HG03558 (cell line): Measurements from ENCODE around the gene KCNK6.
"Not testable (repeated sequence)": the region's sequence is repeated elsewhere in the genome, so short reads cannot be mapped to it uniquely, and the experiment has no call there.

Experiments used
- ATAC-seq: cut with Tn5 transposase; IDR thresholded peaks from one replicate; pipeline ENCODE4 v1.9.1; 2021; ENCODE audit warnings: moderate number of reproducible peaks; ENCODE audit not compliant: unreplicated experiment; ENCODE audit errors: extremely low read depth

The KCNK6 gene

DNA sequence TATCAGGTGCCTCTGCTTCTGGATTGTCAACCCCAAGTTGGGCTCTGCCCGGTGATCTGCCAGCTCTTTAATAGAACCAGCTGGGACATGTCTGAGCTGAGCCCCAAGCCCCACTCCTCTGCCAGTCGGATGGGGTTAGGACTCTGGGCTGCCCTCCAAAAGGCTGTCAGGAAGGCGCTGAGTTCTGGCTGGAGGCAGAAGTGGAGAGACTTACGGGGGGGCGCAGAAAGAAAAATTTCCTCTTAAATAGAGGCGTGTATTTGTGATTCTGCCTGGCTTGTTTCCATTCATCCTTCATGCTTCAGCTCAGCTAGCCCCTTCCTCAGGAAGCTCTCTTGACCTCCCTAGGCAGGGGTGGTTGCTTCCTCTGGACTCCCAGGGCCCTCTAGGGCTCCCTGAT is 985 bp upstream of the KCNK6 start:
- ATAC-seq: no peak

DNA sequence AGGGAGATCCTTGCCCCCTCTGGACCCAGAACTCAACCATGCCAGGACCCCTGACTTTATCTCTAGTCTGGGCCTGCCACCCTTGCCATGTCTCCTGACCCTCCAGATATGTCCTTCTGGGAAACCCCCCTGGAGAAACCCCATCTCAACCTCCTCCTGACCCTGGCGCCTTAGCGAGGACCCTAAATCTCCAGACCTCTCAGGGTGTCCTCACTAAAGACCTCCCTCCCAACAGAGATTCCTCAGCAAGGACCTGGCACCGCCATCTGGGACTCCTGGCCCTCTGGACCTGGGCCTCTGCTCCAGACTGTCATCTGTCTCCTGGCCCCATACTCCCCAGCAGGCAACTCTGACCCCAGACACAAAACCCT is 1.3 kb downstream of the KCNK6 start:
- ATAC-seq: no peak

DNA sequence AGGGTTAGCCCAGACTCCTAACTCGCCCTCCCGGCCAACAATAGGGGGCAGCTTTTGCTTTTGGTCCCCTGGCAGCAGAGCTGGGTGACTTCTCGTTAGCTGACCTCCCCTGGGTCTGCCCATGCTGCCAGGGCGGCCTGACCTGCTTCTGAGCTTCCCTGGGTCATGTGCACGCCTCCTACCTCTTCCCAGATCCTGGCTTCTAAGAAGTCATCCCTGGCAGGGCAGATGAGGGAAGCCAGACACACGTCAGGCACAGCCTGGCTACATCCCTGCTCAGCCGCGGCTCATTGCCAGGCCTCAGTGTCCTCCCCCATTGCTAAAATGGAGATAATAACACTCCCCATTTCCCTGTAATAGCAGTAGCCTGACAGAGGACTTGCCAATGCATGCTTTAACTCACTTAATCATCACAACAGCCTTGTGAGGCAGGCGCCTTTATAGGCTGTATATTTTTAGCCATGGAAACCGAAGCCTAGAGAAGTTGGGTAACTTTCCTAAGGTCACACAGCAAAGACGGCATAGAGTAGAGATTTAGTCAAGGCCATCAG is 2.1 kb downstream of the KCNK6 start:
- ATAC-seq: no peak

DNA sequence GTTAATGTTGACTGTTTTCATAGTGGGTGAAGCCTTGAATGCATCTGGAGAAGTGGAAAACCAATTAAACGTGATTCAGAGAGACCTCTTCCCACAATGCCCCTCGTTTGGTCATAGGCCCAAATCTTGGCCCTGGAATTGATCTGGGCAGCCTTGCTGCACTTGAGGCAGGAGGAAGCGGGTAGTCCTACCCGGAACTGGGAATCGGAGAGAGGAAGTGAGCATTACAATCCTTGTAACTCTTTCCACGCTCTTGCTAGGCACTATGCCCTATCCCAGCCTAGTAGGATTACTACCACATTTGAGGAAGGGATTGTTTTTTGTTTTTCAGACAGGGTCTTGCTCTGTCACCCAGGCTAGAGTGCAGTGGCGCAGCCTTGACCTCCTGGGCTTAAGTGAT is 3.6 kb downstream of the KCNK6 start:
- no peak for ATAC-seq

DNA sequence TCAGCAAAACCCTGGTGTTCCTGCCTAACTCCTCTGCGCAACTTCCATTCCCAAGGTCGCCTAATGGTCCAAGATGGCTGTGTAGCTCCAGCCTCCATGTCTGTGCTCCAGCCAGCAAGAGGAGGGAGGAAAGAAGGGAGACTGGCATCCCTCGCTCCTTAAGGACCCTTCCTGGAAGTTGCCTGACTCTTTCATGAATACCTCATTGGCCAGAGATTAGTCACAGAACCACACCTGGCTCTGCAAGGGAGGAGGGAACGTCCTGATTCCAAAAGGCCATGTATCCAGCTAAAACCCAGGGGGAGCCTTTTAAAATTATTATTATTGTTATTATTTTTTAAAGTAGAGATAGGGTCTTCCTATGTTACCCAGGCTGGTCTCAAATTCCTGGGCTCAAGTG is 4.8 kb downstream of the KCNK6 start:
- no peak for ATAC-seq

DNA sequence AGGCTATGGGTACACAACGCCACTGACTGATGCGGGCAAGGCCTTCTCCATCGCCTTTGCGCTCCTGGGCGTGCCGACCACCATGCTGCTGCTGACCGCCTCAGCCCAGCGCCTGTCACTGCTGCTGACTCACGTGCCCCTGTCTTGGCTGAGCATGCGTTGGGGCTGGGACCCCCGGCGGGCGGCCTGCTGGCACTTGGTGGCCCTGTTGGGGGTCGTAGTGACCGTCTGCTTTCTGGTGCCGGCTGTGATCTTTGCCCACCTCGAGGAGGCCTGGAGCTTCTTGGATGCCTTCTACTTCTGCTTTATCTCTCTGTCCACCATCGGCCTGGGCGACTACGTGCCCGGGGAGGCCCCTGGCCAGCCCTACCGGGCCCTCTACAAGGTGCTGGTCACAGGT is 6.9 kb downstream of the KCNK6 start:
- no peak for ATAC-seq

DNA sequence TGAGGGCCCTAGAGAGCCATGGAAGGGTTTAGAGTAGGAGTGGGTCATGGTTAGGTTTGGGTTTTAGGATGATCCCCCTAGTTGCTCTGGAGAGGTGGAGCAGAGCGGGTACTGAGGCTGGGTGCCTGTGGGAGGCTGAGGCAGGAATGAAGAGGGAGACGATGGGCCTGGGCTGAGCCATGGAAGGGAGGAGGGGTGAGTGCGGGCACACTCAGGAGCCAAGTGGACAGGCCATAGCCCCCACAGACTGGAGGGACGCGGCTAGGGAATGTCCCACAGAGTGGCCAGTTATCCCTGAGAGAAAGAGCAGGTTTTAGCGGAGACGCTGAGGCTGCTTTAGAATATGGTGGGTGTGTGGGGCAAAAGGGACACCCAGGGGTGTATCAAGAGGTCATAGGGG is 10.0 kb downstream of the KCNK6 start:
- no peak for ATAC-seq

DNA sequence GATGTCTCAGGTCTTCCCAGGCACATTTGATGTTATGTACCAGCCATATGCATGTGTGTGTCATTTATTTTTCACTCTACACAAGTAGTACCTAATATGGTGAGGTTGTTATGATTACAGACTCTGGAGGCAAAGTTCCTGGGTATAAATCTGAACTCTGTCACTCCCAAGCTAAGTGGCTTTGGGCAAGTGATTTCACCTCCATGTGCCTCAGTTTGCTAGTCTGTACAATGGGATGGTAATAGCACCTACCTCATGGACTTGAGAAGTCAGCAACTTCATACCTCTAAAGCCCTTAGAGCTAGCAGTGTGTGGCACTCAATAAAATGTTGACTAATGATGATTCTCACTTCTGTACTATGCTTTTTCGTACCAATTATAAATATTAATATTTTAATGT is 12.1 kb downstream of the KCNK6 start:
- ATAC-seq: no peak

DNA sequence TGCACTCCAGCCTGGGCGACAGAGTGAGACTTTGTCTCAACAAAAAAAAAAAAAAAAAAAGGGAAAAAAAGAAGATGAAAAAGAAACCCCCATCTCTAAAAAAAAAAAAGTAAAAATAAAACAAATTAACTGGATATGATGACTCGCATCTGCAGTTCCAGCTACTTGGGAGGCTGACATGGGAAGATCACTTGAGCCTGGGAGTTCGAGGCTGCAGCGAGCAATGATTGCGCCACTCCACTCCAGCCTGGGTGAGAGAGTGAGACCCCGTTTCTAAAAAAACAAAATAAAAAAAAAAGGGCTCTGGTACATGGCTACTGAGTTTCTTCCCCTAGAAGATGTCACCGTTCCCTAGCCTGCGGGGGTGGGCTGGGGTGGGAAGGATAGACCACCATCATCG is 13.6 kb downstream of the KCNK6 start:
- no peak for ATAC-seq

DNA sequence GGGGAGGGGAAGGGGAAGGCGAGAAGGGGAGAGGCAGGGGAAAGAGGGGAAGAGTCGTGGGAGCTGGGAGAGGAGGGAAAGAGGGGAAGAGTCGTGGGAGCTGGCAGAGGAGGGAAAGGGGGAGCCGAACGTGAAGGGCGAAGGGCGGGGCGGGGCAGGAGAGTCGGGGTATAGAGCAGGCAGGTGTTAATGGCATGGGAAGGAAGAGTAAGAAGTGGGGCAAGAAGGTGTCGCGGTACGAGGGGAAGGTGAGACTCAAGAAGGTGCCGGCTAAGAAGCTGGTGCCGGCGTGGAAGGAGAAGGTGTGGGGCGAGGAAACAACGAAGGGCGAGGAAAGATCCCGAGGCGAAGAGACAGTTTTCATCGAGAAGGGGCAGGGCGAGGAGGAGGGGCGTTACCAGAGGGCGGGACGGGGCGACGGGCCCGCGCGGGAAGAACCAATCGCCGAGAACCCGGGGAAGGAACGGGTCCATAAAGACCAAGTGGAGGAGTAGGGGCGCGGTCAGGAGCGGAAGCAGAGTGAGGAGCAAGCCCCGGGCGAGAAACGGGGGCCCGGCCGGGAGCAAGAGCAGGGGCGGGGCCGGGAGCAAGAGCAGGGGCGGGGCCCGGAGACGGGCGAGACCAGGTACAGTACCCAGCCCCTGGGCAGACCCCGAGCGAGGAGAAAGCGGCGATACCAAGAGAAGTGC is 16.4 kb downstream of the KCNK6 start:
- ATAC-seq: no peak

DNA sequence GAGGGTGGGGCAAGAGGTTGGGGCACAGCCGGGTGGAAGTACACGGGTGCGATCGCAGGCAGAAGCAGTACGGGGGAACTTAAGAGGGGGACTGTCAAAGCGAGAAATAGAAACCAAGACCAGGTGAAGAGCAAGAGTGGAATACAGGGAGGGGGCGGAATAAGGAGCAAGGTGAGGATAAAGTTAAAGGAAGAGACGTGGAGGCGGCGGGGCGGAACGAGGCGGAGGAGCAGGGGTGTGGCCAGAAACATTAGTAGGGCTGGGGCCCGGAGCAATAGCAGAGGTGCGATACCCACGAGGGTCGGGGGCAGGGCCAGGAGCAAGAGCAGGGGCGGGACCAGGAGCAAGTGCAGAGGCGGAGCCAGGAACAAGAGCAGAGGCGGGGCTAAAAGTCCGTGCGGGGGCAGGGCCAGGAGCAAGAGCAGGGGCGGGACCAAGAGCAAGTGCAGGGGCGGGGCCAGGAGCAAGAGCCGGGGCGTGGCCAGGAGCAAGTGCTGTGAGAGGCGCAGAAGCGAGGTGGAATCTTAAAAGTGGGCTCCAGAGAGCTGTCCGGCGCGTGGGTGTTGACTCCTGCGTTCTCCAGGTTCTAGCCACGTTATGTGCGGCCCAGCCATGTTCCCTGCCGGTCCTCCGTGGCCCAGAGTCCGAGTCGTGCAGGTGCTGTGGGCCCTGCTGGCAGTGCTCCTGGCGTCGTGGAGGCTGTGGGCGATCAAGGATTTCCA is 17.2 kb downstream of the KCNK6 start:
- ATAC-seq: no peak

DNA sequence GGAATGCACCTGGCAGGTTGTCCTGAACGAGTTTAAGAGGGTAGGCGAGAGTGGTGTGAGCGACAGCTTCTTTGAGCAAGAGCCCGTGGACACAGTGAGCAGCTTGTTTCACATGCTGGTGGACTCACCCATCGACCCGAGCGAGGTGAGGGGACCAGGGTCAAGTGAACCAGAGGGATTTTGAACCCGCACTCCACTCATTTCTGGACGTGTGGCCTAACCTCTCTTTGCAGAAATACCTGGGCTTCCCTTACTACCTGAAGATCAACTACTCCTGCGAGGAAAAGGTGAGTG is 17.7 kb downstream of the KCNK6 start:
- no peak for ATAC-seq

DNA sequence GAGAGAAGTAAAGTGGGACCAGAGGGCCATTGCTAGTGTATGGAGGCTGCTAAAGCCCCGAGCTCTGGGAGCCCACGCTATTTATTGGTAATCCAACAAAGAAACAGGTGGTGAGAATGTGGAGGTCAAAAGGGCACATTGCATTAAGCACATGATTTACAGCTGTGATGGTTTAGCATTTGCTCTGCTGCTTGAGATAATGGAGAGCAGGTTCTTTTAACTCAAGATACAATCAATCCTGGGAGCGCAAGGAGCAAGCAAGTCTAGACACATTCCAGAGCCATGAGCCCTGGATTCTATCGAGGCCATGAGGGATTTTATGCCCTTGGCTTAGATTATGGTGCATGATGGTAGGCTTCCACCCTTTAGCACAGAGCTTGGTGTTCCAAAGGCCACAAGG is 19.4 kb downstream of the KCNK6 start:
- ATAC-seq: not testable (repeated sequence)

DNA sequence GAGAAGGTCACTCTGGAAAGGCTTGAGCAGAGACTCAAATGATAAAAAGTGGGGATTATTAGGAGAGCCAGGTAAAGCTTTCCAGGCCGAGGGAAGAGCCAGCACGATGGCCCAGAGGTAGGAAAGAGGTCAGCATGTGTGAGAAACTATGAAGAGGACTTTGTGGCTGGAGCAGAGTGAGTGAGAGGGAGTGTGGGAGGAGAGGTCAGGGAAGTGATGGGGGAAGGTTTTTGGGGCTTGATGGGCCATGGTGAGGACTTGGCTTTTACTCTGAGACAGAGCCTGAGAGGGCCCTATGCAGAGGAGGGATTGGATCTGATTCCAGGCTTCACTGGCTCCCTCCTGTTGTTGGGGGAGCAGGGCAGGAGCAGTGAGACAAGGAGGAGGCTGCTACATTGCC is 21.3 kb downstream of the KCNK6 start:
- no peak for ATAC-seq

DNA sequence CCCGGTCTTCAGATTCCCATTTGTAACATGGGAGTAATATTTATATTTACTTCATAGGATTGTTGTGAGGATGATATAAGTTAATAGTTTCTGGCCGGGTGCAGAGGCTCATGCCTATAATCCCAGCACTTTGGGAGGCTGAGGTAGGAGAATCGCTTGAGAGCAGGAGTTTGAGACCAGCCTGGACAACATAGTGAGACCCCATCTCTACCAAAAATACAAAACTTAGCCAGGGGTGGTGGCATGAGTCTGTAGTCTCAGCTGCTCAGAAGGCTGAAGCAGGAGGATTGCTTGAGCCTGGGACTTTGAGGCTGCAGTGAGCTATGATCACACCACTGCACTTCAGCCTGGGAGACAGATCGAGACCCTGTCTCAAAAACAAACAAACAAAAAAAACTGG is 27.2 kb downstream of the KCNK6 start:
- no peak for ATAC-seq

DNA sequence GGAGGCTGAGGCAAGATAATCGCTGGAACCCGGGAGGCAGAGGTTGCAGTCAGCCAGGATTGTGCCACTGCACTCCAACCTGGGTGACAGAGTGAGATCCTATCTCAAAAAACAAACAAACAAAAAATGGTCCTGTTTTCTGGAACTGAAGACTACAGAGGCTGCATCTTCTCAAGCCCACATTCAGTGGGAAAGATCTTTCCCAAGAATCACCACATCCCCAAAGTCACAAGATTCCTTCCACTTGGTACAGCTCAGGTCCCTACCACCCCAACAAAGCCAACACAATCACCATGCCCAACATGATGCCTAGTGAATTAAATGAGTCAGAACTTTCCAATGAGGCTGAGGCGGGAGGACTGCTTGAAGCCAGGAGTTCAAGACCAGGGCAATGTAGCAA is 31.2 kb downstream of the KCNK6 start:
- no peak for ATAC-seq

DNA sequence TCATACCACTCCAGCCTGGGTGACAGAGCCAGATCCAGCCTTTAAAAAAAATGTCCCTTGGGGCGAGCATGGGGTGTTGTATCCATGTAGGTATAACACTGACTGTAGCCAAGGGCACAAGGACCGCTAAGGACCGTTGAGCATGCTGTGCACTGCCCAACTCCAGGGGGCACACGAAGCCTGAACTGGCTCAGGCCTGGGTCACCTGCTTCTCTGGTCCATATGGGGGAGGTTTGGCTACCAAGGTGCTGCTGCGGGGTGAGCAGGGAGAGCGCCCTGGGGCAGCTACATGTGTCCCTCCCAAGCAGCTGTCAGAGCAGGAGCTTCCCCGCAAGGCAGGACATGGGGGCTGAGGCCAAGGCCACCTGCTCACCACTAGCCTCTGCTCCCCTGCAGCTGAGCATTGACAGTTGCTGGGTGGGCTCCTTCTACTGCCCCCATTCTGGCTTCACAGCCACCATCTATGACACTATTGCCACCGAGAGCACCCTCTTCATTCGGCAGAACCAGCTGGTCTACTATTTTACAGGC is 32.3 kb downstream of the KCNK6 start:
- ATAC-seq: no peak

DNA sequence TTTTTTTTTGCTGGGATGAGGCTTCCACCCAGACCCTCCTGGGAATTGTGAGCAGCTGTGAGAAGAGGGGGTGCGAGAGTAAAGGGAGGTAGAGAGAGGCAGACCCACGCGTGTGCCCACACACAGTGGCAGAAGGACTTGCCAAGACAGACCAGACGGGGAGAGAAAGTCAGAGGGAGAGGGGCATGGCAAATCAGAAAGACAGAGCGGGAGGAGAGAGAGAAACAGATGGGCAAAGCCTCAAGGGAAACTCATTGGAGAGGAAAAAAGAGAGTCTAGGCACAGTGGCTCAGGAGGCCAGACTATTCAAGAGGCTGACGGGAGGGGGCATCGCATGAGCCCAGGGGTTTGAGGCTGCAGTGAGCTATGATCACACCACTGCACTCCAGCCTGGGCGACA is 33.0 kb downstream of the KCNK6 start:
- ATAC-seq: no peak

DNA sequence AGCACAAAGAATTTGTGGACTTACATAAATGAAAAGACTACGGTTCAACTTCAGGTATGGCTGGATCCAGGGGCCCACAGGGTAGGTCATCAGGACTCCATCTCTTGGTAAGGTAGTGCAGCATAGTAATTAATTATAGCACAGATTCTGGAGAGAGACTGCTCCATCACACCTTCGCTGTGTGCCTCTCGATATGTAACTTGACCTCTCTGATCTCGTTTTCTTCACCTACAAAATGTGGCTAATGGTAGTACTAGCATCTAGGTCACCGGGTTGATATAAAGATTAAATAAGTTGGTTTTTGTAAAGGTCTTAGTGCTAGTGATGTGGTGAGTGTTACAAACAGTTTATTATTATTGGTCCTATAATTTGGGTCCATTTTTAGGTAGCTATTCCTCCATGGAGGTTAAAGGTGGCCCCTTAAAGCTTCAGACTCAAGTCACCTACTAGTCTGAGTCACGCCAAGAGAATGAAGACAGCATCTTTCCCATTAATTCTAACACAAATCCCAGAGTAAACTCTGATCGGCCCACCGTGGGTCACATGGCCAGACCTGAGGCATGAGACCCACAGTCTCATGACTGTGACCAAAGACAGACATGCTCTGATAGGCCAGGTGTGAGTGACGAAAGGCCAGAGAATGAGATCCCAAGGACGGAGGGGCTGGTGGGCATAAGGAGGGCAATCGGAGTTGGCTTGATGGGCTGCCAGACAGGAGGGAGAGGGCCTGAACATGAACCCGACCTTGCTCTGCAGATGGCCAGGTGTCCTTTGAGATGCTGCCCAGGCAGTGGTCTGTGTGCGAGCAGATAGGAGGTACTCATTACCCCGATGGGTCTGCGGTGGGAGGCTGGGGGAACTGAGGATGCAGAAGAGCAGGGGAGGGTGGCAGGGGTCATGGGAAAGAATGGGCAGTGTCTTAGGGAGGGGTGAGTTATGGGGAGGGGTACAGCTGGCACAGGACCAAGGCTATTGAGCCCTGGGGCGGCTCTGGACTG is 36.4 kb downstream of the KCNK6 start:
- ATAC-seq: no peak

DNA sequence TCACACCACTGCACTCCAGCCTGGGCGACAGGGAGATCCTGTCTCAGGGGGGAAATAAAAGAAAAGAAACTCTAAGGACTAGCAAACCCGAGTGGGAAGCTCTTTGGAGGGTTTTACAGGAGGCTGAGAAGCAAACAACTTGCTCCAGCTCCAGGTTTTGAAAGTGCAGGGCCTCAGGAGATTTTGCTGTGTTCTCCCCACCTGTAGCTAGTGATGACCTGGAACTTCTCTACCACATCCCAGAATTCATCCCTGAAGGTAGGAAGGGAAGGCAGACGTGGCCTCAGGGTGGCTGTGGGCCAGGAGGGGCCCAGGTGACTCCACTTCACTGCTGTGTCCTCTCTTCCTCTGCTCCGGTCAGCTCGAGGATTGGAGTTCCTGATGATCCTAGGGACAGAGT is 38.4 kb downstream of the KCNK6 start:
- no peak for ATAC-seq
